OCI-LY3 (cell line): ENCODE results near the gene HIP1.

Experiments
- EZH2phosphoT487 ChIP-seq: fragments of 200-600 bp; shearing (Covaris generic); IDR thresholded peaks from 2 replicates; pipeline ENCODE4 v1.6.1; 2018; ENCODE audit warnings: antibody characterized with exemption, mixed run types, low read depth
- TF ChIP-seq, protein P1 (sequence below): fragments of 200-600, 300-600 bp; sonication (generic); IDR thresholded peaks from 2 replicates; pipeline ENCODE4 v1.5.1; 2014; ENCODE audit warnings: antibody characterized with exemption, low read length, low read depth

DNA sequence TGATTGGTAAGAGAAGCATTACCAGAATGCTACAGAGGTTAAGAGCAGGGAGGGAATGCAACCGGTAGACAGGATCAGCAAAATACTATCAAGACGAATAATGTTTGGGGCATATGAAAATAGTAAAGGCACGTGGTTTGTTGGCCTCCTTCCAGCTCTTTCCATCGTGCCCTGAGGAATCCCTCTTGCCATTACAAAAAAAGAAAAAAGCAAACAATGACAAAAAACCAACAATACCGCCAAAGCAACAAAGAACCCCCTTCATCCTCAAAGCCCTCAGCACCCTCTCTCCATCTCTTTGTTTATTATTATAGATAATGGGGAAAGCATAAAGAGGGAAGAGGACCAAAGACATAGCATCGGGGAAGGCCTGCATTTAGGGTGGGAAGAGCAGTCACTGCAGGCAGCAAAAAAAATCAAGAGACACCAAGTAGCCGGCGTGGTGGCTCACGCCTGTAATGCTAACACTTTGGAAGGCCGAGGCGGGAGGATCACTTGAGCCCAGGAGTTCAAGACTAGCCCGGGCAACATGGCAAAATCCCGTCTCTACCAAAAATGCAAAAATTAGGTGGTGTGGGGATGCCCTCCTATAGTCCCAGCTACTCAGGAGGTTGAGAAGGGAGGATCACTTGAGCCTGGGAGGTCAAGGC lies 78.0 kb downstream of the HIP1 start:
- TF ChIP-seq, protein P1, sequence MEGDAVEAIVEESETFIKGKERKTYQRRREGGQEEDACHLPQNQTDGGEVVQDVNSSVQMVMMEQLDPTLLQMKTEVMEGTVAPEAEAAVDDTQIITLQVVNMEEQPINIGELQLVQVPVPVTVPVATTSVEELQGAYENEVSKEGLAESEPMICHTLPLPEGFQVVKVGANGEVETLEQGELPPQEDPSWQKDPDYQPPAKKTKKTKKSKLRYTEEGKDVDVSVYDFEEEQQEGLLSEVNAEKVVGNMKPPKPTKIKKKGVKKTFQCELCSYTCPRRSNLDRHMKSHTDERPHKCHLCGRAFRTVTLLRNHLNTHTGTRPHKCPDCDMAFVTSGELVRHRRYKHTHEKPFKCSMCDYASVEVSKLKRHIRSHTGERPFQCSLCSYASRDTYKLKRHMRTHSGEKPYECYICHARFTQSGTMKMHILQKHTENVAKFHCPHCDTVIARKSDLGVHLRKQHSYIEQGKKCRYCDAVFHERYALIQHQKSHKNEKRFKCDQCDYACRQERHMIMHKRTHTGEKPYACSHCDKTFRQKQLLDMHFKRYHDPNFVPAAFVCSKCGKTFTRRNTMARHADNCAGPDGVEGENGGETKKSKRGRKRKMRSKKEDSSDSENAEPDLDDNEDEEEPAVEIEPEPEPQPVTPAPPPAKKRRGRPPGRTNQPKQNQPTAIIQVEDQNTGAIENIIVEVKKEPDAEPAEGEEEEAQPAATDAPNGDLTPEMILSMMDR = no peak
- no peak for TF ChIP-seq EZH2phosphoT487
